ENCODE results near the gene PGP. TPM values are rescaled to one million over a fixed set of nuclear protein-coding genes. Genes with fewer than 3 reads are reported as not detected.

PGP gene
- total RNA-seq, 1 donor from 2014 or later, result 7.9 TPM

DNA sequence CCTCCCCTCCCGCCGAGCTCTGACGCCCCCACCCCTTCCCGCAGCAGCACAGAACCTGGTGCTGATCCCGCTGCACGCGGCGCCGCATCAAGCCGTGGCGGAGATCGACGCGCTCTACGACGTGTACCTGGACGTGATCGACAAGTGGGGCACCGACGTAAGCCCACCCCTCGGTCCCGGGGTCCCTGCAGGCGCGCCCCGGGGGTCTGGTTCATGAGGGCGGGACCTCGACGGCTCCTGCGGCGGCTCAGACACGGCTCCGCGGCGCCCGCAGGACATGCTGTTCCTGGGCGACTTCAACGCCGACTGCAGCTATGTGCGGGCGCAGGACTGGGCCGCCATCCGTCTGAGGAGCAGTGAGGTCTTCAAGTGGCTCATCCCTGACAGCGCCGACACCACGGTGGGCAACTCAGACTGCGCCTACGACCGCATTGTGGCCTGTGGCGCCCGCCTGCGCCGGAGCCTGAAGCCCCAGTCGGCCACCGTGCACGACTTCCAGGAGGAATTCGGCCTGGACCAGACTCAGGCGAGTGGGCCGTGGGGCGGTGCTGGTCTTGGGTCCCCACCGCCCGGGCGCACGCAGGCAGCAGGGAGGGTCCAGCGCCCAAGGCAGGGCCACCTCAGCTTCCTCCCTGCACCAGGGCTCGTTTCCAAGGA is 23.0 kb upstream of the PGP start:
- DNase-seq (ENCODE audit: low spot score), result no peak

- no peak for DNase-seq (ENCODE audit: low spot score)
Measured at GRCh38 chr16:2237102-2237482, 22.5 kb upstream of the PGP start.

- DNase-seq (ENCODE audit: low spot score), result no peak
Measured at GRCh38 chr16:2236337-2237101, 21.9 kb upstream of the PGP start, which contains the start of gene DNASE1L2. TSS of gene DNASE1L2 (plus strand) at chr16:2236444. CDS start at chr16:2236817, 373 bp downstream.

GRCh38 chr16:2235695-2236336 is 21.2 kb upstream of the PGP start:
- no peak for DNase-seq (ENCODE audit: low spot score)

DNA sequence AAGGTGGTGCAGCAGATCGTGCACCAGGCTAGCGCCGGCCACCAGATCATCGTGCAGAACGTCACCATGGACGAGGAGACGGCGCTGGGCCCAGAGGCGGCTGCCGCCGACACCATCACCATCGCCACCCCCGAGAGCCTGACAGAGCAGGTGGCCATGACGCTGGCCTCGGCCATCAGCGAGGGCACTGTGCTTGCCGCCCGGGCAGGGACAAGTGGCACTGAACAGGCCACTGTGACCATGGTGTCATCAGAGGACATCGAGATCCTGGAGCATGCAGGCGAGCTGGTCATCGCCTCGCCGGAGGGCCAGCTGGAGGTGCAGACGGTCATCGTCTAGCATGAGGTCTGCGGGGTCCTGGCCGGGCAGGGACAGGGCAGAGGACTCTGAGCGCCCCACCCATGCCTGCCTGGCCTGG is 20.6 kb upstream of the PGP start:
- DNase-seq (ENCODE audit: low spot score), result no peak

DNA sequence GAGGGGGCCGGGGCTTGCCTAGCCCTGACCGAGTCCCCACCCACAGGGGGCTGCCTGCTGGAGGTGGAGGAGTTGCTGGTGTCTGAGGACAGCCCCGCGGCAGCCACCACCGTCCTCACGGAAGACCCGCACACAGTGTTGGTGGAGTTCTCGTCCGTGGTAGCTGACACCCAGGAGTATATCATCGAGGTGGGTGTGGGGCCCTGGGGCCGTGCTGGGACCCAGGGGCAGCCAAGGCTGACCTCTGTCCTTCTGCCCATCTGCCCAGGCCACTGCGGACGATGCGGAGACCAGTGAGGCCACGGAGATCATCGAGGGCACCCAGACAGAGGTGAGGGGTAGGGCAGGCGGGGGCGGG is 20.2 kb upstream of the PGP start:
- DNase-seq (ENCODE audit: low spot score), result no peak

- DNase-seq (ENCODE audit: low spot score), result no peak
Measured at GRCh38 chr16:2233872-2234812, 19.5 kb upstream of the PGP start.

DNA sequence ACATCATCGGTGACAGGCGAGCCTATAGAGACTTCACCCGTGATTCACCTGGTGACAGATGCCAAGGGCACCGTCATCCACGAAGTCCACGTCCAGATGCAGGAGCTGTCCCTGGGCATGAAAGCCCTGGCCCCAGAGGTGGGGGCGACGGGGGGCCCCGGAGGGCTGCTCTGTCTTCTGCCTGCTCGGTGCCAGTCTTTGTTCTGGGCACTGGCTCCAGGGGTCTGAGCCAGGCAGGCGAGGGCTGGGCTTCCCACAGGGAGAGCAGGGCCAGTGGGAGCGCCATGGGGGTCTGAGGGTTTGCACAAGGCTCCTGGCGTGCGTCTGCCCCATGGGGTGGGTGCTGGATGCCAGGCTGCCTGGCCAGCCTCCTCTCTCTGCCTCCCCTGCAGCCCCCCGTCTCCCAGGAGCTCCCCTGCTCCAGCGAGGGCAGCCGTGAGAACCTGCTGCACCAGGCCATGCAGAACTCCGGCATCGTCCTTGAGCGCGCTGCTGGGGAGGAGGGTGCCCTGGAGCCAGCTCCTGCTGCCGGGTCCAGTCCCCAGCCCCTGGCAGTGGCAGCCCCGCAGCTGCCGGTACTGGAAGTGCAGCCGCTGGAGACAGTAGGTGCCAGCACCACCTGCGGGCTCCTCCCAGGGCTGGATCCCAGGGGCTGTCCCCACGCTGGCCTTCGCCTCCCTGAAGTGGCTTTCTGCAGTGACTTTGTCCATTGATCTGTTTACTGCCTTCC is 18.6 kb upstream of the PGP start:
- DNase-seq (ENCODE audit: low spot score), result no peak

DNA sequence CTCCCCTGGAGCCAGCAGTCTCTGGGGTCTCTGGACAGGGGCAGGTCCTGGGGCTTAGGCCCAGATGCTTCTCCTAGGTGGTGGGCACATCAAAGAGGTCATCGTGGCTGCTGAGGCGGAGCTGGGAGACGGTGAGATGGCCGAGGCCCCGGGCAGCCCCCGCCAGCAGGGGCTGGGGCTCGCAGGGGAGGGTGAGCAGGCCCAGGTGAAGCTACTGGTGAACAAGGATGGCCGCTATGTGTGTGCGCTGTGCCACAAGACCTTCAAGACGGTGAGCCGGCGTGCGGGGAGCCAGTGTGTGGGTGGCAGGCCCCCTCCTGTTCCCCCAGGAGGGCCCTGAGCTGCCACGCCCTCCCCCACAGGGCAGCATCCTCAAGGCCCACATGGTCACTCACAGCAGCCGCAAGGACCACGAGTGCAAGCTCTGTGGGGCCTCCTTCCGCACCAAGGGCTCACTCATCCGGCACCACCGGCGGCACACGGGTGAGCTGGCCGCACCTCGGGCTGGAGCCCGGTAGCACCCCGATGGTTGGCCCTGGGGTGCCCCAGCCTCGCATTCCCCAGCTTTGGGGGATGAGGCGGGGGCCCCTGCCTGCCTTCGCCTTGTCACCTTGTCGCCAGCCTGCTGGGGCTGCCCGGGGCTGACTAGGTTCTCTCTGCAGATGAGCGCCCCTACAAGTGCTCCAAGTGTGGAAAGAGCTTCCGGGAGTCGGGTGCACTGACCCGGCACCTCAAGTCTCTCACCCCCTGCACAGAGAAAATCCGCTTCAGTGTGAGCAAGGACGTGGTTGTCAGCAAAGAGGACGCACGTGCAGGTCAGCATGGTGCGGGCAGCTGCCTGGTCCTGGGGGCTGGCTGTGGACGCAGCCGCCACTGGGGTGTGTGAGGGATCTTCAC is 17.7 kb upstream of the PGP start:
- no peak for DNase-seq (ENCODE audit: low spot score)

DNA sequence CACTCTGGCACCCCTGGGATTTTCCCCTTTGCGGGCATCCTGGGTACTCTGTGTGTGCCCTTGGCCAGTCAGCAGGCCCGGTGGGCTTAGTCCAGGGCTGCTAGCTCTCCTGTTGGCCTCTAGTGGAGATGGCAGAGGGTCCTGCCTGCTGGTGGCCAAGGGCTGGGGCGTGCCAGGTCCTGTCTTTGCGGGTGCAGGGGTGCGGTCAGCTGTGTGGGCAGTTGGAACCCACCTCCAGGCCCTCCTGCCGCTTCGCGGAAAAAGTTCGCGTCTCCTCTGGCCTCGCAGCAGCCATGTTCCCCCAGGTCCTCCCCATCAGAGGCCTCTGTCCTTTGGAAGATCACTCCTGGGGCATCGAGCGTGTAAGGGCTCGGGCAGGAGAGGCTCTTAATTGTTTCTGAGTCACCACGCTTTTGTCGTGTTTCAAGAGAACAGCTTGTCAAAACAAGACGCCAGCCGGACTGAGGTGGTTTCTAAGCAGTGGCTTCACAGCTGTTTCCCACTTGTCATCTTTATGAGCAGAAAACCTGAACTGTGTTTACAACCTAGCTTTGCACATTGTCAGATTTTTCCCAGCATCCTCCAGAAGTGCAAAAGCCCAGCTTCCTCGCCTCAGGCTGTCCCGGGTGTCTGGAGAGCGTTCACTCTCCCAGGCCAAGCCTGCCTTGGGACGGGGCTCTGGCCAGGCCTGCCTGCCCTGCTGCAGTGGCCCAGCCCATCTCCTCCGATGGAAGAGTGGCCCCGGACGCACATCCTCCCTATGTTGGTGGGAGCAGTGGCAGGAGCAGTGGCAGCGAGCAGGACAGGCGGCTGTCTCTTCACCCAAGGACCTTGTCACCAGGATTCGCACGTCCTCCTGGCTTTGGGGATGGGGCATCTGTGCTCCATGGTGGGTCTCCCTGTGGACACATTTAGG is 16.6 kb upstream of the PGP start:
- no peak for DNase-seq (ENCODE audit: low spot score)

DNA sequence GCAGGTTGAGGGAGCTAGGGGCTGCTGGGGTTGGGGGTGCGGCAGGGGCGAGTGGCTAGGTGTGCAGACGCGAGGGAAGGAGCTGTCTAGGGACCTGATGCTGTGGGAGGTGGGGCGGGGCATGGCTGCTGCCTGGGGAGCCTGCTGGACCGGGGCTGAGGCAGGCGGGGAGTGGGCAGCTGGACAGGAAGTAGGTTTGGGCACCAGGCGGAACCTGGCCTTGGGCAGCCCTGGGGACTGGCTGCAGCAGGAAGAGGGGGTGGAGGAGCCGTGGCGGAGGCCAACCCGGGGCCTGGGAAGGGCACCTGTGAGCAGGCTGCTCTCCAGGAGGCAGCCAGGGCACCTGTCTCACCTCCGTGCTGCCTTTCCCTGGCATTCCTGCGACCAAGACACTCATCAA is 15.7 kb upstream of the PGP start:
- DNase-seq (ENCODE audit: low spot score), result no peak

GRCh38 chr16:2229632-2230250 is 15.1 kb upstream of the PGP start:
- no peak for DNase-seq (ENCODE audit: low spot score)

- no peak for DNase-seq (ENCODE audit: low spot score)
Measured at GRCh38 chr16:2229091-2229490, 14.5 kb upstream of the PGP start.

DNA sequence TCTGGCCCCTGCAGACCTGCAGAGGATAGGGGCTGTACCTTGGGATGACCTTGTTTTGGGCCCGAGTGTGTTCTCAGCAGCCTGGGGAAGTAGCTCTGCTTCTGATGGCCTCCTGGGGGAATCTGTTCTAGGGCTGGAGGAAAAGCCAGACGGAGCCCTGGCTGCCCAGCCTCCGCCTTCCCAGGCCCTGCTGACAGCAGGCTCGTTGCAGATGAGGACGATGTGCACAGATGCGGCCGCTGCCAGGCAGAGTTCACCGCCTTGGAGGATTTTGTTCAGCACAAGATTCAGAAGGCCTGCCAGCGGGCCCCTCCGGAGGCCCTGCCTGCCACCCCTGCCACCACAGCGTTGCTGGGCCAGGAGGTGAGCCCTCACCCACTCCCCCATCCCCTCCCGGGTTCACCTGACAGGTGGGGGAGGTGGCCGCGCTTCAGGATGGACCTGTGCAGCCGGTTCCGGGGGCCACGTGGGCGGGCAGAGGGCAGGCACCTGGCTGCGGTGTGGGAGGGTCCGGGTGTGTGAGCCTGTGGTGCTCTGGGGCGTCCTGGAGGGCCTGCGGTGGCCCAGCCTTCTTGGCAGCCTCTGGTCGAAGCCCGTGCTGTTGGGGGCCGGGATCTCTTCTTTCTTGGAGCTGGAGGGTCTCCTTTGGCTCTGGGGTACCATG is 13.7 kb upstream of the PGP start:
- no peak for DNase-seq (ENCODE audit: low spot score)

- DNase-seq (ENCODE audit: low spot score), result no peak
Measured at GRCh38 chr16:2226918-2227317, 12.3 kb upstream of the PGP start.

DNA sequence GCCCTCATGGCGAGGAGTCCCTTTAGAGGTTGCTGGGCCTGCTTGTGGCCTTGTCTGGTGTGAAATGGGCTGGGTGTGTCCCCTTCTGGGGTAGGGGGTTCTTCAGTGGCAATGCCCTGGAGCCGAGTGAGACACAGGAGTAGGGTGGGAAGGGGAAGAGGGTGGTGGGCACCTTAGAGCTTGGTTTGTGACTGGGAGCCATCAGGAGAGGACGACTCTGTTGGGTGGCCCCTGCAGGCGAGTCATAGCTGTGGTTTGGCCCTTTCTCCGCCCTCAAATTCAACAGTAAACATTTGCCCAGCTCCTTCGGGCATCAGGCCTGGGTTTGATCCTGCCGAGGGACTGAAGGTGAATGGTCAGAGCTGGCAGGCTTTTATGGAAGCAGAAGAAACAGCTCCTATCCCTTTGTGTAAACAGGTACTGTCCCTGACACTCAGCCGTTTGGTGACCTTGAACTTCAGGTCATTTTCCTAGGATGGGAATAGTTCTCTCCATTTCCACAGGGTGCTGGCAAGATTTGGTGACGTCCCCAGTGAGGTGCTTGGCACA is 11.7 kb upstream of the PGP start:
- DNase-seq (ENCODE audit: low spot score), result no peak

DNA sequence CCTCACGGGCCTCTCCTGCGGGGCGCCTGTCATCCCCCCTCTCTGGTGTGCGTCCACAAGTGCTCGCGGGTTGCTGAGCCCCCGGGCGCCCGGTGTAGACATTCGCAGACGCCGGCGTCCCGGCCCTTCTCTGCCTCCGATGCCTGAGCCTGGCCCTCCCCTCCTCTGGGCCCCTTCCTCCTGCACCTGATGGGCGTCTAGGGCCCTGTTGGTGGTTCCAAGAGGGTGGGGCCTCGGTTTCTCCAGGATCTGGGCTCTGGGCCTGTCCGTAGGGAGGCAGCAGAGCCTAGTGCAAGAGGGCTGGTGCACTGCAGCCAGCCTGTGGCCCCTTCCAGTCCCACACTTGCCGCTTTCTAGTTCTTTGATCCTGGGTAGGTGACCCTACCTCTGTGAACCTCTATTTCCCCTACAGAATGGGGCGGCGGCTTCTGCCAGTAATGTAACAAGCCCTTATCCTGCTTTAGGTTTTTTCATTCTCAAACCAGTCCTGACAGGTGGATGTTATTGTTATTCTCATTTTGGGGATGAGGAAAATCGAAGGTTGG is 9.4 kb upstream of the PGP start:
- peak; percentile 44 for DNase-seq (ENCODE audit: low spot score)
